Aorta (tissue), 5 donors: Measurements from ENCODE around the gene C18orf54. TPM values are rescaled to one million over a fixed set of nuclear protein-coding genes. Genes with fewer than 3 reads are reported as not detected.

Experiments used
- ATAC-seq: fragments of 200-7000 bp; cut with Tn5 transposase; one replicate; pipeline ENCODE4 v1.9.1; 2022; ENCODE audit warnings: moderate library complexity; ENCODE audit not compliant: low FRiP score
- DNase-seq, 2 donors: peaks; one replicate each; pipeline ENCODE4 v3.0.0-alpha.2; 2020
- H3K27ac ChIP-seq, 2 donors: one replicate each; pipeline ENCODE4 v1.5.1; 2013; ENCODE audit warnings: low read length in 2 of 2, mild to moderate bottlenecking in 2 of 2, moderate library complexity in 2 of 2, control low read depth in 1 of 2, inconsistent platforms in 1 of 2, low read depth in 1 of 2
- H3K27me3 ChIP-seq, 2 donors: one replicate each; pipeline ENCODE4 v1.6.1; 2013; ENCODE audit warnings: control low read depth in 1 of 2, low read length in 1 of 2, mild to moderate bottlenecking in 1 of 2, moderate library complexity in 1 of 2; ENCODE audit not compliant: insufficient read depth in 2 of 2, control insufficient read depth in 1 of 2
- H3K36me3 ChIP-seq, 2 donors: one replicate each; pipeline ENCODE4 v1.6.1; 2013; ENCODE audit warnings: control low read depth in 1 of 2, low read length in 1 of 2, mild to moderate bottlenecking in 1 of 2; ENCODE audit not compliant: insufficient read depth in 2 of 2, control insufficient read depth in 1 of 2
- H3K4me1 ChIP-seq, 2 donors: one replicate each; pipeline ENCODE4 v1.6.1; 2013; ENCODE audit warnings: low read length in 2 of 2, control low read depth in 1 of 2, mild to moderate bottlenecking in 1 of 2, moderate library complexity in 1 of 2; ENCODE audit not compliant: insufficient read depth in 2 of 2, control insufficient read depth in 1 of 2
- H3K4me3 ChIP-seq, 2 donors: one replicate each; pipeline ENCODE4 v1.5.1; 2013; ENCODE audit warnings: low read length in 2 of 2, control low read depth in 1 of 2, mild to moderate bottlenecking in 1 of 2
- H3K9me3 ChIP-seq: one replicate; pipeline ENCODE4 v1.6.1; 2013; ENCODE audit warnings: mild to moderate bottlenecking, low read length; ENCODE audit not compliant: control insufficient read depth
- WGBS, 2 donors: extraction: QIAGEN DNeasy Blood & Tissue Kit; methylation state at CpG; one replicate each; pipeline ENCODE4 v1.1.7; 2013; 5-methylcytosine and 5-hydroxymethylcytosine counted together
- intact Hi-C, 2 donors: fragments of 100-400 bp; cut with DNase I; formaldehyde crosslinking; loops; one replicate each; pipeline versions ENCODE4 v1.14.2 to v1.15.0; 2022
- polyA plus RNA-seq, 2 donors: library from polyadenylated mRNA; stranded (reverse); fragments of 200-250 nt; gene quantifications; one replicate each; pipeline ENCODE4 v1.2.3, GENCODE V29; 2013
- total RNA-seq, 2 donors: library from RNA; stranded (reverse); fragmentation: NEBNext Ultra II Directional; extraction: Animal tissue kit (Norgen Biotek cat#: 25700); gene quantifications; one replicate each; pipeline ENCODE4 v1.2.1, GENCODE V29; 2021
- donor health status: healthy with polysubstance abuse.
- donor health status: Bipolar disorder and iron deficiency.
- donor health status: DM: no; HTN: no; CAD: no.
- donor health status: DM: no; HTN: no; CAD: no.
- donor health status: DM: yes; HTN: yes; CAD: no.

Gene C18orf54
- total and polyA plus RNA-seq, 4 donors: 0.50 to 5.5 (median 1.8) TPM

- intact Hi-C loops: no loop called here
- ATAC-seq: no peak
- peaks cover 1% of the 10 kb centered on the region for H3K9me3 ChIP-seq
Observed at GRCh38 chr18:54335638-54336173, 22.0 kb upstream of the C18orf54 start.

GRCh38 chr18:54338230-54338629, 19.5 kb upstream of the C18orf54 start:
- WGBS, 2 donors: 83 to 85% methylated on average over 4 of the region's 4 CpGs
- no peaks in the 10 kb centered on the region for H3K4me1 ChIP-seq
- no peaks in the 10 kb centered on the region for H3K27me3 ChIP-seq
- H3K4me3 ChIP-seq: no peak overlapping the region
- intact Hi-C loops: no loop called here
- H3K9me3 ChIP-seq: no peaks in the 10 kb centered on the region
- H3K27ac ChIP-seq: no peak overlapping the region
- H3K36me3 ChIP-seq: no peaks in the 10 kb centered on the region
- ATAC-seq: no peak
- DNase-seq: no peak

More at GRCh38 chr18:54335638-54336173, 22.0 kb upstream of the C18orf54 start:
- Histone ChIP-seq H3K36me3 (no peaks in the 10 kb centered on the region), H3K4me1 (no peaks in the 10 kb centered on the region), H3K27me3 (no peaks in the 10 kb centered on the region), H3K4me3 (no peak overlapping the region), H3K27ac (no peak overlapping the region)
- 79 to 89% methylated on average over 2 of the region's 2 CpGs for WGBS, 2 donors
- no peak for DNase-seq

GRCh38 chr18:54351186-54351585, 6.5 kb upstream of the C18orf54 start:
- no peaks in the 10 kb centered on the region for H3K36me3 ChIP-seq
- no peak overlapping the region for H3K27ac ChIP-seq
- ATAC-seq (no peak), DNase-seq (no peak)
- no peaks in the 10 kb centered on the region for H3K9me3 ChIP-seq
- no peak overlapping the region for H3K4me3 ChIP-seq
- intact Hi-C loops: no loop called here
- no peaks in the 10 kb centered on the region for H3K27me3 ChIP-seq
- no peaks in the 10 kb centered on the region for H3K4me1 ChIP-seq
- 89 to 95% methylated on average over 1 of the region's 1 CpG for WGBS, 2 donors

GRCh38 chr18:54357082-54357659, 535 bp upstream of the C18orf54 start:
- Histone ChIP-seq H3K4me1 (no peaks in the 10 kb centered on the region), H3K36me3 (no peaks in the 10 kb centered on the region), H3K27me3 (no peaks in the 10 kb centered on the region), H3K9me3 (no peaks in the 10 kb centered on the region), H3K27ac (no peak overlapping the region), H3K4me3 (peak overlapping the region; percentile 66 to 67)
- intact Hi-C loops: no loop called here
- 2 to 4% methylated on average over 12 to 15 of the region's 15 CpGs for WGBS, 2 donors
- ATAC-seq (peak; percentile 53), DNase-seq (no peak)

- intact Hi-C loops: no loop called here
- H3K4me1 ChIP-seq: no peaks in the 10 kb centered on the region
- no peaks in the 10 kb centered on the region for H3K36me3 ChIP-seq
- 1% methylated on average over 21 of the region's 21 CpGs for whole genome bisulfite sequencing, 2 donors
- H3K9me3 ChIP-seq: no peaks in the 10 kb centered on the region
- DNase-seq: no peak
- peak overlapping the region; percentile 66 to 67 for H3K4me3 ChIP-seq
- no peaks in the 10 kb centered on the region for H3K27me3 ChIP-seq
- ATAC-seq: peak; percentile 60
- H3K27ac ChIP-seq: no peak overlapping the region
Observed at GRCh38 chr18:54358495-54359040, 862 bp downstream of the C18orf54 start.

- Histone ChIP-seq H3K27ac (no peak overlapping the region), H3K36me3 (no peaks in the 10 kb centered on the region), H3K27me3 (no peaks in the 10 kb centered on the region), H3K4me1 (no peaks in the 10 kb centered on the region), H3K9me3 (no peaks in the 10 kb centered on the region), H3K4me3 (peak overlapping the region in 1 of 2 donors; percentile 67)
- intact Hi-C loops: no loop called here
- no peak for ATAC-seq
- WGBS, 2 donors: 58 to 66% methylated on average over 6 of the region's 6 CpGs
- no peak for DNase-seq
Observed at GRCh38 chr18:54359233-54359632, 1.5 kb downstream of the C18orf54 start.

GRCh38 chr18:54360406-54360805, 2.7 kb downstream of the C18orf54 start:
- intact Hi-C loops: no loop called here
- Histone ChIP-seq H3K4me1 (no peaks in the 10 kb centered on the region), H3K9me3 (no peaks in the 10 kb centered on the region), H3K4me3 (no peak overlapping the region), H3K27me3 (no peaks in the 10 kb centered on the region), H3K27ac (no peak overlapping the region), H3K36me3 (no peaks in the 10 kb centered on the region)
- DNase-seq: no peak
- ATAC-seq: no peak
- 91 to 96% methylated on average over 3 of the region's 3 CpGs for WGBS, 2 donors

- H3K36me3 ChIP-seq: no peaks in the 10 kb centered on the region
- H3K27ac ChIP-seq: no peak overlapping the region
- 96 to 97% methylated on average over 4 of the region's 4 CpGs for WGBS, 2 donors
- H3K9me3 ChIP-seq: no peaks in the 10 kb centered on the region
- no peak for ATAC-seq
- no peaks in the 10 kb centered on the region for H3K27me3 ChIP-seq
- no peak overlapping the region for H3K4me3 ChIP-seq
- no peak for DNase-seq
- intact Hi-C loops: no loop called here
- H3K4me1 ChIP-seq: no peaks in the 10 kb centered on the region
Observed at GRCh38 chr18:54378057-54378456, 20.4 kb downstream of the C18orf54 start.

- no peaks in the 10 kb centered on the region for H3K36me3 ChIP-seq
- H3K4me1 ChIP-seq: no peaks in the 10 kb centered on the region
- no peaks in the 10 kb centered on the region for H3K9me3 ChIP-seq
- no peak overlapping the region for H3K27ac ChIP-seq
- no peak overlapping the region for H3K4me3 ChIP-seq
- no peaks in the 10 kb centered on the region for H3K27me3 ChIP-seq
- 89 to 95% methylated on average over 2 of the region's 2 CpGs for WGBS, 2 donors
- intact Hi-C loops: no loop called here
- DNase-seq: no peak
- no peak for ATAC-seq
Observed at GRCh38 chr18:54381640-54382039, 23.9 kb downstream of the C18orf54 start.
